H9 (cell line): ENCODE data around the gene OSM. TPM values are rescaled to one million over a fixed set of nuclear protein-coding genes. Genes with fewer than 3 reads are reported as not detected.
A peak's percentile ranks its signal among the peaks of the same experiment; 100 is the strongest.

ENCODE experiments used
- DNase-seq: peaks from one replicate; pipeline ENCODE4 v3.0.0-alpha.2; 2017
- H2AFZ ChIP-seq: one replicate; pipeline ENCODE4 v1.6.1; 2013; ENCODE audit warnings: mild to moderate bottlenecking, low read length, control low read depth, moderate library complexity
- H2AK5ac ChIP-seq: 2 replicates; pipeline ENCODE4 v1.6.1; 2013; ENCODE audit warnings: low read length, control low read depth, mixed read lengths; ENCODE audit not compliant: insufficient read length
- H2BK120ac ChIP-seq: one replicate; pipeline ENCODE4 v1.6.1; 2013; ENCODE audit warnings: low read depth, mild to moderate bottlenecking, low read length, control low read depth, inconsistent platforms; ENCODE audit not compliant: poor library complexity, severe bottlenecking
- H2BK12ac ChIP-seq: 2 replicates; pipeline ENCODE4 v1.6.1; 2013; ENCODE audit warnings: low read length, control low read depth, mixed read lengths, low read depth; ENCODE audit not compliant: insufficient read length
- H2BK15ac ChIP-seq: 2 replicates; pipeline ENCODE4 v1.6.1; 2013; ENCODE audit warnings: low read depth, low read length, control low read depth
- H2BK20ac ChIP-seq: one replicate; pipeline ENCODE4 v1.6.1; 2013; ENCODE audit warnings: low read depth, mild to moderate bottlenecking, low read length, control low read depth, inconsistent platforms; ENCODE audit not compliant: poor library complexity, severe bottlenecking
- H2BK5ac ChIP-seq: 2 replicates; pipeline ENCODE4 v1.6.1; 2013; ENCODE audit warnings: low read length, control low read depth, mixed read lengths; ENCODE audit not compliant: insufficient read length
- H3K14ac ChIP-seq: 2 replicates; pipeline ENCODE4 v1.6.1; 2013; ENCODE audit warnings: low read length, control low read depth; ENCODE audit not compliant: insufficient read depth
- H3K18ac ChIP-seq: 2 replicates; pipeline ENCODE4 v1.6.1; 2013; ENCODE audit warnings: low read depth, mild to moderate bottlenecking, mixed read lengths, low read length, control low read depth; ENCODE audit not compliant: insufficient read length
- H3K23ac ChIP-seq: 2 replicates; pipeline ENCODE4 v1.6.1; 2013; ENCODE audit warnings: low read length, control low read depth, mixed read lengths, low read depth; ENCODE audit not compliant: insufficient read length
- H3K23me2 ChIP-seq: 2 replicates; pipeline ENCODE4 v1.6.1; 2013; ENCODE audit warnings: low read depth, mild to moderate bottlenecking, mixed read lengths, low read length, control low read depth; ENCODE audit not compliant: insufficient read length, poor library complexity, severe bottlenecking
- H3K27ac ChIP-seq: 2 replicates; pipeline ENCODE4 v1.5.1; 2013; ENCODE audit warnings: low read length, control low read depth, mixed read lengths, low read depth; ENCODE audit not compliant: insufficient read length
- H3K27me3 ChIP-seq: 2 replicates; pipeline ENCODE4 v1.6.1; 2013; ENCODE audit warnings: low read length, control low read depth, inconsistent platforms; ENCODE audit not compliant: insufficient read depth
- H3K4ac ChIP-seq: 2 replicates; pipeline ENCODE4 v1.6.1; 2013; ENCODE audit warnings: low read depth, mild to moderate bottlenecking, control low read depth, inconsistent platforms, low read length, moderate library complexity
- H3K4me1 ChIP-seq: 2 replicates; pipeline ENCODE4 v1.6.1; 2013; ENCODE audit warnings: low read length, control low read depth, inconsistent platforms; ENCODE audit not compliant: insufficient read depth
- H3K4me2 ChIP-seq: 2 replicates; pipeline ENCODE4 v1.6.1; 2013; ENCODE audit warnings: low read length, control low read depth, mixed read lengths; ENCODE audit not compliant: insufficient read length, insufficient read depth
- H3K56ac ChIP-seq: 2 replicates; pipeline ENCODE4 v1.6.1; 2013; ENCODE audit warnings: low read depth, mild to moderate bottlenecking, mixed read lengths, low read length, control low read depth; ENCODE audit not compliant: insufficient read length
- H3K79me1 ChIP-seq: 2 replicates; pipeline ENCODE4 v1.6.1; 2013; ENCODE audit warnings: low read depth, mild to moderate bottlenecking, moderate library complexity, low read length, control low read depth, inconsistent platforms; ENCODE audit not compliant: insufficient read depth, poor library complexity, severe bottlenecking
- H3K79me2 ChIP-seq: 2 replicates; pipeline ENCODE4 v1.6.1; 2013; ENCODE audit warnings: low read length, control low read depth, inconsistent platforms; ENCODE audit not compliant: insufficient read depth
- H3K9ac ChIP-seq: 2 replicates; pipeline ENCODE4 v1.6.1; 2013; ENCODE audit warnings: low read length, control low read depth, mixed read lengths; ENCODE audit not compliant: insufficient read length; ENCODE audit errors: extremely low read depth
- H3K9me3 ChIP-seq: one replicate; pipeline ENCODE4 v1.6.1; 2013; ENCODE audit warnings: low read depth, low read length, inconsistent platforms; ENCODE audit not compliant: control insufficient read depth
- H3T11ph ChIP-seq: one replicate; pipeline ENCODE4 v1.6.1; 2013; ENCODE audit warnings: mild to moderate bottlenecking, low read length, control low read depth, inconsistent platforms
- H4K20me1 ChIP-seq: one replicate; pipeline ENCODE4 v1.6.1; 2013; ENCODE audit not compliant: control insufficient read depth, insufficient read length, insufficient read depth
- H4K5ac ChIP-seq: 2 replicates; pipeline ENCODE4 v1.6.1; 2013; ENCODE audit warnings: low read depth, mild to moderate bottlenecking, mixed read lengths, low read length, control low read depth; ENCODE audit not compliant: insufficient read length
- H4K8ac ChIP-seq: replicated peaks from 2 replicates; pipeline ENCODE4 v1.6.1; 2013; ENCODE audit warnings: low read length, control low read depth, mixed read lengths, low read depth; ENCODE audit not compliant: insufficient read length
- H4K91ac ChIP-seq: 2 replicates; pipeline ENCODE4 v1.6.1; 2013; ENCODE audit warnings: low read depth, mild to moderate bottlenecking, moderate library complexity, mixed read lengths, low read length, control low read depth; ENCODE audit not compliant: insufficient read length
- H3K27ac Mint-ChIP-seq, 3 experiments: 2 replicates in 2 of 3; 3 replicates in 1 of 3; pipeline ENCODE4 v1.8.0; 2020 to 2021; ENCODE audit warnings: mixed read lengths in 3 of 3, mild to moderate bottlenecking in 1 of 3, moderate library complexity in 1 of 3
- H3K27me3 Mint-ChIP-seq: 2 replicates; pipeline ENCODE4 v1.8.0; 2021; ENCODE audit warnings: low read depth, mild to moderate bottlenecking, moderate library complexity, mixed read lengths
- H3K36me3 Mint-ChIP-seq, 3 experiments: 2 replicates in 2 of 3; 3 replicates in 1 of 3; pipeline ENCODE4 v1.8.0; 2020 to 2021; ENCODE audit warnings: low read depth in 3 of 3, mixed read lengths in 3 of 3; ENCODE audit not compliant: insufficient read depth in 1 of 3
- H3K4me1 Mint-ChIP-seq, 2 experiments: 2 replicates each; pipeline ENCODE4 v1.8.0; 2020; ENCODE audit warnings: mixed read lengths in 2 of 2
- H3K4me3 Mint-ChIP-seq, 2 experiments: 2 replicates in 1 of 2; 3 replicates in 1 of 2; pipeline ENCODE4 v1.8.0; 2020 to 2021; ENCODE audit warnings: mild to moderate bottlenecking in 2 of 2, mixed read lengths in 2 of 2, moderate library complexity in 1 of 2
- H3K9me3 Mint-ChIP-seq, 2 experiments: 2 replicates in 1 of 2; 3 replicates in 1 of 2; pipeline ENCODE4 v1.8.0; 2020; ENCODE audit warnings: mild to moderate bottlenecking in 2 of 2, mixed read lengths in 2 of 2, moderate library complexity in 1 of 2
- CTCF ChIP-seq: fragments of 200-600 bp; sonication (generic); conservative IDR thresholded peaks from 3 replicates; pipeline ENCODE4 v1.8.0; 2021; ENCODE audit warnings: antibody characterized with exemption, mild to moderate bottlenecking
- WGBS: extraction: QIAGEN DNeasy Blood & Tissue Kit; methylation state at CpG from one replicate; pipeline ENCODE4 v1.1.7; 2013; ENCODE audit warnings: missing lambda C conversion rate, low lambda C conversion rate, mixed read lengths; ENCODE audit not compliant: insufficient read length; ENCODE audit errors: extremely low coverage; 5-methylcytosine and 5-hydroxymethylcytosine counted together
- total RNA-seq: library from RNA; stranded (reverse); gene quantifications from 2 replicates; pipeline ENCODE4 v1.2.1, GENCODE V29; 2021

OSM gene
- total RNA-seq, 1 experiment from 2014 or later, result not detected

DNA sequence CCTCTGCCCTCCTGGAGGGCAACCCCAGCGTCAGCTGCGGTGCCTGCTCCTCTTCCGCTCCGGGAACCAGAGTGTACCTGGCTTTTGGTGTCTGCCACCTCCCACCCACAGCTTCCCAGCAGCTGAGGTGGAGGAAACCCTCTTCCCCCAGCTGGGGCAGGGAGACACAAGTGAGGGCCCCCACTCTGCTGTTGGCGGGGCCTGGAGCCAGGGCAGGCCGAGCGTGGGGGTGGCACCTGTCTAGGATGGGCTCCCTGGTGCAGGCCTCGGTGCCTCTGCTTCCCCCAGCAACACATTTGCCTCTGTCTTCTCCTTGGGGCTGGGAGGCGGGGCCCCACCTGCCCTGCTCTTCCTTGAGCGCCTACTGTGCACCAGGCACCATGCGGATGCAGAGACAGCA is 6.4 kb downstream of the OSM start:
- no peak overlapping the region for H3K9ac ChIP-seq
- H4K5ac ChIP-seq, result no peak overlapping the region
- WGBS, result no CpG with 5 or more reads among the region's 11 CpGs
- Mint-ChIP-seq H3K4me1 (peaks cover 13 to 31% of the 10 kb centered on the region in 2 experiments), H3K36me3 (no peaks in the 10 kb centered on the region), H3K9me3 (no peaks in the 10 kb centered on the region; a peak in 1 of 5 replicates), H3K4me3 (no peak overlapping the region), H3K27me3 (peaks cover 19% of the 10 kb centered on the region), H3K27ac (peak overlapping the region in 1 of 3 experiments; percentile 91; a peak in 1 of 7 replicates)
- no peak overlapping the region for H3K27ac ChIP-seq
- H4K91ac ChIP-seq, result no peak overlapping the region
- no peaks in the 10 kb centered on the region for H3K23me2 ChIP-seq
- H3K4me2 ChIP-seq, result no peak overlapping the region
- TF ChIP-seq CTCF, result no peak
- H3K23ac ChIP-seq, result no peak overlapping the region
- H2AFZ ChIP-seq, result no peak overlapping the region
- H4K8ac ChIP-seq, result no peak overlapping the region
- H2BK120ac ChIP-seq, result no peak overlapping the region
- no peaks in the 10 kb centered on the region for H3K79me2 ChIP-seq
- no peak overlapping the region for H3K18ac ChIP-seq
- H4K20me1 ChIP-seq, result no peaks in the 10 kb centered on the region
- no peak for DNase-seq
- no peak overlapping the region for H2BK15ac ChIP-seq
- H3K27me3 ChIP-seq, result no peaks in the 10 kb centered on the region; the same call in 1 of the 2 replicates
- H2BK5ac ChIP-seq, result no peak overlapping the region
- no peak overlapping the region for H3K14ac ChIP-seq
- H2BK12ac ChIP-seq, result no peak overlapping the region
- H3K4ac ChIP-seq, result no peak overlapping the region
- no peak overlapping the region for H2AK5ac ChIP-seq
- H3K9me3 ChIP-seq, result no peaks in the 10 kb centered on the region
- no peak overlapping the region for H2BK20ac ChIP-seq
- no peak overlapping the region for H3T11ph ChIP-seq
- no peaks in the 10 kb centered on the region for H3K79me1 ChIP-seq
- H3K56ac ChIP-seq, result no peak overlapping the region
- H3K4me1 ChIP-seq, result no peaks in the 10 kb centered on the region
